22Rv1 (cell line): ENCODE results near the gene MAPT.

ENCODE experiments used
- CTCF ChIP-seq: fragments of 450-650 bp; IDR thresholded peaks from 2 replicates; pipeline ENCODE4 v1.5.1; 2017; ENCODE audit warnings: mild to moderate bottlenecking
- ZFX ChIP-seq: fragments of 450-650 bp; IDR thresholded peaks from 2 replicates; pipeline ENCODE4 v1.6.1; 2017; ENCODE audit warnings: antibody characterized with exemption, borderline replicate concordance

- TF ChIP-seq CTCF = no peak
- TF ChIP-seq ZFX = no peak
These were observed 115.6 kb downstream of the MAPT start for GRCh38 chr17:46009681-46010596.
